HepG2 (cell line): ENCODE results near the gene MARK2. TPM values are rescaled to one million over a fixed set of nuclear protein-coding genes. Genes with fewer than 3 reads are reported as not detected.
A peak's percentile ranks its signal among the peaks of the same experiment; 100 is the strongest.

ENCODE experiments used
- AHR ChIP-seq: IDR thresholded peaks from 2 replicates; pipeline ENCODE4 v1.6.1; 2018; ENCODE audit warnings: missing genetic modification reagents, missing compliant biosample characterization
- E2F1 ChIP-seq: sonication (generic); formaldehyde crosslinking; IDR thresholded peaks from 2 replicates; pipeline ENCODE4 v1.5.0; 2020; ENCODE audit warnings: missing genetic modification reagents
- EP300 ChIP-seq, 3 experiments: sonication (generic) in 1 of 3; formaldehyde crosslinking in 1 of 3; IDR thresholded peaks; 2 replicates each; pipeline versions ENCODE4 v1.5.1 to v1.6.1; 2011 to 2020; ENCODE audit warnings: low read depth in 2 of 3, low read length in 2 of 3, borderline replicate concordance in 1 of 3, improper control_type of control experiment in 1 of 3, mild to moderate bottlenecking in 1 of 3, missing genetic modification reagents in 1 of 3, moderate library complexity in 1 of 3
- ERF ChIP-seq: IDR thresholded peaks from 2 replicates; pipeline ENCODE4 v1.6.1; 2018; ENCODE audit warnings: missing biosample characterization, missing genetic modification reagents
- GZF1 ChIP-seq: sonication (generic); formaldehyde crosslinking; IDR thresholded peaks from 2 replicates; pipeline ENCODE4 v1.5.1; 2020; ENCODE audit warnings: mild to moderate bottlenecking, missing genetic modification reagents
- KDM6A ChIP-seq: IDR thresholded peaks from 2 replicates; pipeline ENCODE4 v1.6.1; 2016; ENCODE audit warnings: low read depth
- KLF13 ChIP-seq: sonication (generic); formaldehyde crosslinking; IDR thresholded peaks from 2 replicates; pipeline ENCODE4 v1.4.0; 2020; ENCODE audit warnings: mild to moderate bottlenecking, missing genetic modification reagents
- MEF2D ChIP-seq: sonication (generic); formaldehyde crosslinking; IDR thresholded peaks from 2 replicates; pipeline ENCODE4 v1.5.1; 2020; ENCODE audit warnings: mild to moderate bottlenecking, missing genetic modification reagents
- MIXL1 ChIP-seq: IDR thresholded peaks from 2 replicates; pipeline ENCODE4 v1.6.1; 2016
- MXD1 ChIP-seq: sonication (generic); formaldehyde crosslinking; IDR thresholded peaks from 2 replicates; pipeline ENCODE4 v1.4.0; 2020; ENCODE audit warnings: mild to moderate bottlenecking, missing genetic modification reagents
- MYC ChIP-seq: sonication (generic); formaldehyde crosslinking; IDR thresholded peaks from 2 replicates; pipeline ENCODE4 v1.9.0; 2021; ENCODE audit warnings: missing genetic modification reagents, borderline replicate concordance
- NFIB ChIP-seq: sonication (generic); formaldehyde crosslinking; IDR thresholded peaks from 2 replicates; pipeline ENCODE4 v1.9.0; 2021; ENCODE audit warnings: missing genetic modification reagents, mild to moderate bottlenecking, borderline replicate concordance
- THAP11 ChIP-seq: IDR thresholded peaks from 2 replicates; pipeline ENCODE4 v1.6.1; 2016; ENCODE audit warnings: missing biosample characterization, missing genetic modification reagents
- ZBTB20 ChIP-seq: sonication (generic); formaldehyde crosslinking; IDR thresholded peaks from 2 replicates; pipeline ENCODE4 v1.8.1; 2023; ENCODE audit warnings: missing genetic modification reagents, low read depth, mild to moderate bottlenecking, borderline replicate concordance
- ZNF143 ChIP-seq: sonication (generic); formaldehyde crosslinking; IDR thresholded peaks from 2 replicates; pipeline ENCODE4 v1.4.0; 2020; ENCODE audit warnings: missing genetic modification reagents
- ZNF543 ChIP-seq: sonication (generic); formaldehyde crosslinking; IDR thresholded peaks from 2 replicates; pipeline ENCODE4 v1.4.0; 2020; ENCODE audit warnings: mild to moderate bottlenecking, missing genetic modification reagents
- ZNF740 ChIP-seq: sonication (generic); formaldehyde crosslinking; IDR thresholded peaks from 2 replicates; pipeline ENCODE4 v1.4.0; 2020; ENCODE audit warnings: missing genetic modification reagents
- ZSCAN22 ChIP-seq: sonication (generic); formaldehyde crosslinking; IDR thresholded peaks from 2 replicates; pipeline ENCODE4 v1.4.0; 2020; ENCODE audit warnings: mild to moderate bottlenecking, missing genetic modification reagents
- polyA plus RNA-seq, 8 experiments: library from polyadenylated mRNA; depleted of rRNA in 3 of 8; stranded (reverse) in 7 of 8; unstranded in 1 of 8; fragments of >200 nt; fragmentation: Illumina TruSeq in 4 of 8; extraction: Trizol in 4 of 8; gene quantifications; 2 replicates each; pipeline versions ENCODE4 v1.2.1 to v1.2.3, GENCODE V29; 2011 to 2016; ENCODE audit warnings: low read depth in 4 of 8, missing spikeins in 1 of 8, mixed read lengths in 1 of 8; ENCODE audit not compliant: insufficient read depth in 1 of 8
- total RNA-seq, 5 experiments: library from RNA; depleted of rRNA; stranded (reverse); fragments of >200 nt; fragmentation: Illumina TruSeq; extraction: Trizol; gene quantifications; 2 replicates each; pipeline ENCODE4 v1.2.3, GENCODE V29; 2016; ENCODE audit warnings: low read depth in 1 of 5
- TF ChIP-seq, protein P1 (sequence below): sonication (generic); formaldehyde crosslinking; IDR thresholded peaks from 2 replicates; pipeline ENCODE4 v1.9.0; 2022; ENCODE audit warnings: low read depth, missing genetic modification reagents
- TF ChIP-seq, protein P2 (sequence below): sonication (generic); IDR thresholded peaks from 2 replicates; pipeline ENCODE4 v1.6.1; 2016; ENCODE audit warnings: low read depth, borderline replicate concordance
- TF ChIP-seq, protein P3 (sequence below): sonication (generic); formaldehyde crosslinking; IDR thresholded peaks from 2 replicates; pipeline ENCODE4 v1.4.0; 2020; ENCODE audit warnings: missing genetic modification reagents

Gene MARK2
- total and polyA plus RNA-seq, 2 of the 13 experiments (the other 11 are each of a cell fraction or from before 2014, with no cell fraction given), result 13.5 to 13.9 TPM

GRCh38 chr11:63944987-63945386 is 106.1 kb downstream of the MARK2 start (continued):
- TF ChIP-seq EP300 (IDR thresholded peaks at IDR 0.05; ENCODE audit: low read depth in 2 of 2, low read length in 2 of 2) (peak in 1 of 2 experiments; percentile 48; a peak in 1 of 4 replicates), EP300 (CRISPR knock-in tag; IDR thresholded peaks at IDR 0.05; ENCODE audit: borderline replicate concordance) (no peak), MXD1 (CRISPR knock-in tag) (peak; percentile 30; the same call in 1 of the 2 replicates), ZNF143 (CRISPR knock-in tag) (peak; percentile 27; the same call in 1 of the 2 replicates), ERF (CRISPR knock-in tag) (0 out of 2 replicates have a peak, but pooled peaks have one; percentile 35), ZSCAN22 (CRISPR knock-in tag) (no peak), GZF1 (CRISPR knock-in tag) (no peak), ZNF543 (CRISPR knock-in tag) (no peak), MEF2D (no peak), ZNF740 (CRISPR knock-in tag) (no peak), MIXL1 (CRISPR knock-in tag) (no peak), KLF13 (CRISPR knock-in tag) (no peak), MYC (CRISPR knock-in tag) (peak; percentile 76; the same call in 1 of the 2 replicates), AHR (no peak), E2F1 (no peak), KDM6A (0 out of 2 replicates have a peak, but pooled peaks have one; percentile 48), THAP11 (no peak), ZBTB20 (CRISPR knock-in tag) (no peak), NFIB (CRISPR knock-in tag) (no peak)
- TF ChIP-seq, protein P1, sequence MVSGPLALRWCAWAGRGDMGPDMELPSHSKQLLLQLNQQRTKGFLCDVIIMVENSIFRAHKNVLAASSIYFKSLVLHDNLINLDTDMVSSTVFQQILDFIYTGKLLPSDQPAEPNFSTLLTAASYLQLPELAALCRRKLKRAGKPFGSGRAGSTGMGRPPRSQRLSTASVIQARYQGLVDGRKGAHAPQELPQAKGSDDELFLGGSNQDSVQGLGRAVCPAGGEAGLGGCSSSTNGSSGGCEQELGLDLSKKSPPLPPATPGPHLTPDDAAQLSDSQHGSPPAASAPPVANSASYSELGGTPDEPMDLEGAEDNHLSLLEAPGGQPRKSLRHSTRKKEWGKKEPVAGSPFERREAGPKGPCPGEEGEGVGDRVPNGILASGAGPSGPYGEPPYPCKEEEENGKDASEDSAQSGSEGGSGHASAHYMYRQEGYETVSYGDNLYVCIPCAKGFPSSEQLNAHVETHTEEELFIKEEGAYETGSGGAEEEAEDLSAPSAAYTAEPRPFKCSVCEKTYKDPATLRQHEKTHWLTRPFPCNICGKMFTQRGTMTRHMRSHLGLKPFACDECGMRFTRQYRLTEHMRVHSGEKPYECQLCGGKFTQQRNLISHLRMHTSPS (CRISPR knock-in tag), result peak; percentile 66; the same call in 1 of the 2 replicates
- TF ChIP-seq, protein P2, sequence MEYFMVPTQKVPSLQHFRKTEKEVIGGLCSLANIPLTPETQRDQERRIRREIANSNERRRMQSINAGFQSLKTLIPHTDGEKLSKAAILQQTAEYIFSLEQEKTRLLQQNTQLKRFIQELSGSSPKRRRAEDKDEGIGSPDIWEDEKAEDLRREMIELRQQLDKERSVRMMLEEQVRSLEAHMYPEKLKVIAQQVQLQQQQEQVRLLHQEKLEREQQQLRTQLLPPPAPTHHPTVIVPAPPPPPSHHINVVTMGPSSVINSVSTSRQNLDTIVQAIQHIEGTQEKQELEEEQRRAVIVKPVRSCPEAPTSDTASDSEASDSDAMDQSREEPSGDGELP, result peak; percentile 41; the same call in 1 of the 2 replicates
- TF ChIP-seq, protein P3, sequence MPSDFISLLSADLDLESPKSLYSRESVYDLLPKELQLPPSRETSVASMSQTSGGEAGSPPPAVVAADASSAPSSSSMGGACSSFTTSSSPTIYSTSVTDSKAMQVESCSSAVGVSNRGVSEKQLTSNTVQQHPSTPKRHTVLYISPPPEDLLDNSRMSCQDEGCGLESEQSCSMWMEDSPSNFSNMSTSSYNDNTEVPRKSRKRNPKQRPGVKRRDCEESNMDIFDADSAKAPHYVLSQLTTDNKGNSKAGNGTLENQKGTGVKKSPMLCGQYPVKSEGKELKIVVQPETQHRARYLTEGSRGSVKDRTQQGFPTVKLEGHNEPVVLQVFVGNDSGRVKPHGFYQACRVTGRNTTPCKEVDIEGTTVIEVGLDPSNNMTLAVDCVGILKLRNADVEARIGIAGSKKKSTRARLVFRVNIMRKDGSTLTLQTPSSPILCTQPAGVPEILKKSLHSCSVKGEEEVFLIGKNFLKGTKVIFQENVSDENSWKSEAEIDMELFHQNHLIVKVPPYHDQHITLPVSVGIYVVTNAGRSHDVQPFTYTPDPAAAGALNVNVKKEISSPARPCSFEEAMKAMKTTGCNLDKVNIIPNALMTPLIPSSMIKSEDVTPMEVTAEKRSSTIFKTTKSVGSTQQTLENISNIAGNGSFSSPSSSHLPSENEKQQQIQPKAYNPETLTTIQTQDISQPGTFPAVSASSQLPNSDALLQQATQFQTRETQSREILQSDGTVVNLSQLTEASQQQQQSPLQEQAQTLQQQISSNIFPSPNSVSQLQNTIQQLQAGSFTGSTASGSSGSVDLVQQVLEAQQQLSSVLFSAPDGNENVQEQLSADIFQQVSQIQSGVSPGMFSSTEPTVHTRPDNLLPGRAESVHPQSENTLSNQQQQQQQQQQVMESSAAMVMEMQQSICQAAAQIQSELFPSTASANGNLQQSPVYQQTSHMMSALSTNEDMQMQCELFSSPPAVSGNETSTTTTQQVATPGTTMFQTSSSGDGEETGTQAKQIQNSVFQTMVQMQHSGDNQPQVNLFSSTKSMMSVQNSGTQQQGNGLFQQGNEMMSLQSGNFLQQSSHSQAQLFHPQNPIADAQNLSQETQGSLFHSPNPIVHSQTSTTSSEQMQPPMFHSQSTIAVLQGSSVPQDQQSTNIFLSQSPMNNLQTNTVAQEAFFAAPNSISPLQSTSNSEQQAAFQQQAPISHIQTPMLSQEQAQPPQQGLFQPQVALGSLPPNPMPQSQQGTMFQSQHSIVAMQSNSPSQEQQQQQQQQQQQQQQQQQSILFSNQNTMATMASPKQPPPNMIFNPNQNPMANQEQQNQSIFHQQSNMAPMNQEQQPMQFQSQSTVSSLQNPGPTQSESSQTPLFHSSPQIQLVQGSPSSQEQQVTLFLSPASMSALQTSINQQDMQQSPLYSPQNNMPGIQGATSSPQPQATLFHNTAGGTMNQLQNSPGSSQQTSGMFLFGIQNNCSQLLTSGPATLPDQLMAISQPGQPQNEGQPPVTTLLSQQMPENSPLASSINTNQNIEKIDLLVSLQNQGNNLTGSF (CRISPR knock-in tag), result no peak
